Common myeloid progenitor, CD34-positive (primary cell): Measurements from ENCODE around the gene PRKX.
"Not testable (repeated sequence)": the region's sequence is repeated elsewhere in the genome, so short reads cannot be mapped to it uniquely, and the experiment has no call there.

Experiments used
- CTCF ChIA-PET: fragments of 350-600 bp; sonication (Branson Sonifier 250); formaldehyde crosslinking; loops from one replicate; lab custom pipeline; 2021; ENCODE audit warnings: antibody characterized with exemption; lab: Charles Lee
- POLR2A ChIA-PET: fragments of 350-600 bp; sonication (Branson Sonifier 250); formaldehyde crosslinking; loops from one replicate; lab custom pipeline; 2021; ENCODE audit warnings: antibody characterized with exemption; lab: Charles Lee
- DNase-seq, 3 donors: peaks; one replicate each; pipeline versions ENCODE4 v3.0.0 to v3.0.0-alpha.2; 2013
- H3K27ac ChIP-seq, 2 experiments: 1 replicate in 1 of 2; 2 replicates in 1 of 2; pipeline ENCODE4 v1.7.0; 2013; ENCODE audit warnings: inconsistent platforms in 2 of 2, low read length in 2 of 2, mild to moderate bottlenecking in 2 of 2, low read depth in 1 of 2, moderate library complexity in 1 of 2; ENCODE audit not compliant: severe bottlenecking in 2 of 2, insufficient read depth in 1 of 2, poor library complexity in 1 of 2
- H3K27me3 ChIP-seq, 5 experiments: replicated peaks in 2 of 5; 1 replicate in 3 of 5; 2 replicates in 2 of 5; pipeline versions ENCODE4 v1.6.1 to v1.7.0; 2013; ENCODE audit warnings: low read length in 4 of 5, mild to moderate bottlenecking in 2 of 5, moderate library complexity in 2 of 5, inconsistent platforms in 1 of 5; ENCODE audit not compliant: insufficient read depth in 5 of 5, control insufficient read depth in 4 of 5
- H3K36me3 ChIP-seq, 4 experiments: 1 replicate in 2 of 4; 2 replicates in 2 of 4; pipeline versions ENCODE4 v1.6.1 to v1.7.0; 2013; ENCODE audit warnings: low read length in 3 of 4, control low read depth in 1 of 4, mild to moderate bottlenecking in 1 of 4; ENCODE audit not compliant: control insufficient read depth in 4 of 4, insufficient read depth in 4 of 4
- H3K4me1 ChIP-seq, 4 experiments: 1 replicate in 3 of 4; 2 replicates in 1 of 4; pipeline versions ENCODE4 v1.6.1 to v1.7.1; 2013; ENCODE audit warnings: low read length in 3 of 4, mild to moderate bottlenecking in 3 of 4, control low read depth in 1 of 4, inconsistent platforms in 1 of 4, moderate library complexity in 1 of 4; ENCODE audit not compliant: control insufficient read depth in 4 of 4, insufficient read depth in 4 of 4; ENCODE audit errors: control extremely low read depth in 1 of 4
- H3K4me3 ChIP-seq, 7 experiments: 1 replicate in 4 of 7; 2 replicates in 3 of 7; pipeline versions ENCODE4 v1.5.1 to v1.7.0; 2013; ENCODE audit warnings: mild to moderate bottlenecking in 7 of 7, low read length in 6 of 7, moderate library complexity in 6 of 7, inconsistent platforms in 2 of 7, low read depth in 2 of 7, control low read depth in 1 of 7; ENCODE audit not compliant: insufficient read depth in 4 of 7, control insufficient read depth in 1 of 7; ENCODE audit errors: extremely low read depth in 1 of 7
- H3K9me3 ChIP-seq, 5 experiments: 1 replicate in 4 of 5; 2 replicates in 1 of 5; pipeline versions ENCODE4 v1.6.1 to v1.7.1; 2013; ENCODE audit warnings: low read length in 4 of 5, mild to moderate bottlenecking in 2 of 5, inconsistent platforms in 1 of 5, low read depth in 1 of 5, moderate library complexity in 1 of 5; ENCODE audit not compliant: control insufficient read depth in 4 of 5, insufficient read depth in 2 of 5; ENCODE audit errors: control extremely low read depth in 1 of 5
- WGBS: methylation state at CpG from one replicate; pipeline ENCODE4 v1.1.5; 2013; ENCODE audit not compliant: insufficient coverage; 5-methylcytosine and 5-hydroxymethylcytosine counted together

The PRKX gene

GRCh38 chrX:3567686-3568085 lies 145.8 kb downstream of the PRKX start:
- no peaks in the 10 kb centered on the region for H3K36me3 ChIP-seq
- 60% methylated on average over 1 of the region's 3 CpGs for WGBS
- ChIA-PET CTCF (no interaction called here), POLR2A (no interaction called here)
- no peaks in the 10 kb centered on the region for H3K9me3 ChIP-seq
- no peaks in the 10 kb centered on the region for H3K27me3 ChIP-seq
- DNase-seq, result no peak
- no peaks in the 10 kb centered on the region for H3K4me1 ChIP-seq
- H3K27ac ChIP-seq, result no peak overlapping the region
- no peak overlapping the region for H3K4me3 ChIP-seq

GRCh38 chrX:3563451-3563850 lies 150.0 kb downstream of the PRKX start:
- no peaks in the 10 kb centered on the region for H3K36me3 ChIP-seq
- POLR2A ChIA-PET, result no interaction called here
- H3K4me1 ChIP-seq, result no peaks in the 10 kb centered on the region
- WGBS, result 95% methylated on average over 3 of the region's 4 CpGs
- H3K27ac ChIP-seq, result no peak overlapping the region
- no peaks in the 10 kb centered on the region for H3K27me3 ChIP-seq
- H3K9me3 ChIP-seq, result no peaks in the 10 kb centered on the region
- DNase-seq, result no peak
- CTCF ChIA-PET, result no interaction called here
- H3K4me3 ChIP-seq, result no peak overlapping the region

- H3K4me1 ChIP-seq, H3K9me3 ChIP-seq, H3K4me3 ChIP-seq, DNase-seq, POLR2A ChIA-PET, H3K36me3 ChIP-seq, H3K27me3 ChIP-seq, CTCF ChIA-PET, H3K27ac ChIP-seq: not testable (repeated sequence)
- 98% methylated on average over 5 of the region's 7 CpGs for WGBS
Observed at GRCh38 chrX:3560010-3560409, 153.4 kb downstream of the PRKX start.
